ENCODE data around the gene HMG20A. TPM values are rescaled to one million over a fixed set of nuclear protein-coding genes. Genes with fewer than 3 reads are reported as not detected.

Gene HMG20A
- total and polyA plus RNA-seq, 9 of the 15 experiments (the other 6 are each of a cell fraction or from before 2014, with no cell fraction given), result 25.0 to 68.1 (median 38.9) TPM

- intact Hi-C loops (cut with micrococcal nuclease) (no loop called here), in situ Hi-C loops (cut with MboI) (no loop called here)
- no peak overlapping the region for H3K4me3 ChIP-seq
- no peaks in the 10 kb centered on the region for H3K27me3 ChIP-seq (ENCODE audit: control insufficient read depth in 2 of 2, insufficient read depth in 2 of 2, low read length in 2 of 2)
- ChIA-PET POLR2A (no interaction called here), CTCF (ENCODE audit: low intra/inter-chr PET ratio) (no interaction called here)
- no peak for TF ChIP-seq NEUROD1 (IDR thresholded peaks at IDR 0.05; ENCODE audit: borderline replicate concordance, low read depth, low read length, partially characterized antibody)
- TF ChIP-seq MAFG (tag; conservative IDR thresholded peaks at IDR 0.05), result no peak
- TF ChIP-seq ZBTB40 (IDR thresholded peaks at IDR 0.05), result no peak
- no peak for TF ChIP-seq ZBTB40 (CRISPR knock-in tag; IDR thresholded peaks at IDR 0.05)
- TF ChIP-seq ZNF217 (CRISPR knock-in tag; IDR thresholded peaks at IDR 0.05), result no peak
- TF ChIP-seq MEF2D (tag; conservative IDR thresholded peaks at IDR 0.05; ENCODE audit: low read depth), result no peak
- TF ChIP-seq, protein P1, sequence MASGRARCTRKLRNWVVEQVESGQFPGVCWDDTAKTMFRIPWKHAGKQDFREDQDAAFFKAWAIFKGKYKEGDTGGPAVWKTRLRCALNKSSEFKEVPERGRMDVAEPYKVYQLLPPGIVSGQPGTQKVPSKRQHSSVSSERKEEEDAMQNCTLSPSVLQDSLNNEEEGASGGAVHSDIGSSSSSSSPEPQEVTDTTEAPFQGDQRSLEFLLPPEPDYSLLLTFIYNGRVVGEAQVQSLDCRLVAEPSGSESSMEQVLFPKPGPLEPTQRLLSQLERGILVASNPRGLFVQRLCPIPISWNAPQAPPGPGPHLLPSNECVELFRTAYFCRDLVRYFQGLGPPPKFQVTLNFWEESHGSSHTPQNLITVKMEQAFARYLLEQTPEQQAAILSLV (tag; IDR thresholded peaks at IDR 0.05), result no peak
- no peak for TF ChIP-seq KDM4B (IDR thresholded peaks at IDR 0.05; ENCODE audit: borderline replicate concordance in 2 of 2, low read depth in 1 of 2)
- TF ChIP-seq SREBF1 (IDR thresholded peaks at IDR 0.05; ENCODE audit: borderline replicate concordance, low read depth, low read length), result no peak
- ATAC-seq (no peak), FAIRE-seq (no peak), DNase-seq (ENCODE audit: extremely low read depth in 1 of 4, low spot score in 3 of 4) (no peak)
- H3K4me2 ChIP-seq (ENCODE audit: insufficient read depth, low read length), result no peak overlapping the region
- no peak overlapping the region for H3K27ac ChIP-seq (ENCODE audit: extremely low read depth, low read depth, low read length)
- H2AFZ ChIP-seq (ENCODE audit: low read depth, low read length), result no peak overlapping the region
- peaks cover 53% of the 10 kb centered on the region for H3K79me2 ChIP-seq (ENCODE audit: control insufficient read depth, insufficient read depth, low read length)
- H3K9me1 ChIP-seq (ENCODE audit: control insufficient read depth, insufficient read depth, low read length), result no peaks in the 10 kb centered on the region
- H3K9me3 ChIP-seq (replicated peaks; ENCODE audit: control insufficient read depth, insufficient read depth, low read depth, low read length), result 0 out of 2 replicates have a peak, but pooled peaks cover 2% of the 10 kb centered on the region
- H3K9ac ChIP-seq (ENCODE audit: insufficient read depth in 1 of 2, low read depth in 2 of 2, low read length in 2 of 2), result no peak overlapping the region
- BruUV-seq (replicated peaks), result no TSS peak
- H3K4me1 ChIP-seq (replicated peaks in 1 of 2; ENCODE audit: control insufficient read depth in 2 of 2, insufficient read depth in 2 of 2, low read length in 2 of 2), result no peaks in the 10 kb centered on the region
- H3K36me3 ChIP-seq (ENCODE audit: control insufficient read depth, insufficient read depth, low read length), result no peaks in the 10 kb centered on the region
- H4K20me1 ChIP-seq (replicated peaks; ENCODE audit: control insufficient read depth, insufficient read depth, low read length), result no peaks in the 10 kb centered on the region; the same call in 1 of the 2 replicates
These were observed 27.2 kb upstream of the HMG20A start for GRCh38 chr15:77393471-77393840.
